GM11168 (cell line): ENCODE results near the gene RAVER2.
"Not testable (repeated sequence)": the region's sequence is repeated elsewhere in the genome, so short reads cannot be mapped to it uniquely, and the experiment has no call there.

Experiments used
- in situ Hi-C: fragments of 300-500 bp; cut with MboI; formaldehyde crosslinking; loops from one replicate; pipeline ENCODE4 v1.12.0; 2022; ENCODE audit warnings: low sequenced_read_pairs; ENCODE audit not compliant: unreplicated experiment

Gene RAVER2, protein sequence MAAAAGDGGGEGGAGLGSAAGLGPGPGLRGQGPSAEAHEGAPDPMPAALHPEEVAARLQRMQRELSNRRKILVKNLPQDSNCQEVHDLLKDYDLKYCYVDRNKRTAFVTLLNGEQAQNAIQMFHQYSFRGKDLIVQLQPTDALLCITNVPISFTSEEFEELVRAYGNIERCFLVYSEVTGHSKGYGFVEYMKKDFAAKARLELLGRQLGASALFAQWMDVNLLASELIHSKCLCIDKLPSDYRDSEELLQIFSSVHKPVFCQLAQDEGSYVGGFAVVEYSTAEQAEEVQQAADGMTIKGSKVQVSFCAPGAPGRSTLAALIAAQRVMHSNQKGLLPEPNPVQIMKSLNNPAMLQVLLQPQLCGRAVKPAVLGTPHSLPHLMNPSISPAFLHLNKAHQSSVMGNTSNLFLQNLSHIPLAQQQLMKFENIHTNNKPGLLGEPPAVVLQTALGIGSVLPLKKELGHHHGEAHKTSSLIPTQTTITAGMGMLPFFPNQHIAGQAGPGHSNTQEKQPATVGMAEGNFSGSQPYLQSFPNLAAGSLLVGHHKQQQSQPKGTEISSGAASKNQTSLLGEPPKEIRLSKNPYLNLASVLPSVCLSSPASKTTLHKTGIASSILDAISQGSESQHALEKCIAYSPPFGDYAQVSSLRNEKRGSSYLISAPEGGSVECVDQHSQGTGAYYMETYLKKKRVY

DNA sequence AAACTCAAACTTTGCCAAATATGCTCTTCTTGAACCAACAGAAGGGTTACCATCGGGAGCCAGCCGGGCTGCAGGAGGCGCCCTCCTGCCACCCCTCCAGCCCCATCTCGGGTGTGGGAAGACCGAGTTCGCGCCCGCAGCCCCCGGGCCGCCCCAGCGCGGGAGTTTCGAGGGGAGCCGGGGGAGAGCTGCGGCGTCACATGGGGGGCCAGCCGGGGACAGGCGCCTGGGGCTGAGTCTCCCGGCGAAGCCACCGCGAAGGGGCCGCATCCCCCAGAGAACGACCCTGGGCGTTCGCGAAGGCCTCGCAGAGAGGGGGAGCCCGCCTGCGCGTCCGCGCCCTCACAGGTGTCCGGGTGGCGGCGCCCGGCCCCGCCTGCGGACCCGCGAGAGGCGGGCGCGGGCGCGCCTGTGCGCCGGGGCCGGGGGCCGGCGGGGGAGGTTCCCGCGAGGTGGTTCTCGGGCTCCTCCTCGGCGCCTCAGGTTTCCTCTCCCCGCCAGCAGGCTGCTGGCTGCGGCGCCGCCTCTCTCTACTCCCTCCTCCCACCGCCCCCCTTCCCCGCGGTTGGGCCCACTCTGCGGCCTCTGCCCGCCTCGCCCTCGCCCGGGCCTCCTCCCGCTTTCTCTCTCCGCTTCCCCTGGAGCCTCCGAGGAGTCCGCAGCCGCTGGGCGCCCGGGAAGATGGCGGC, at the start of gene RAVER2:
RAVER2 (plus strand) TSS at position 584 of the 689 bp plus-strand sequence; CDS start at position 682, 98 bp downstream.
- in situ Hi-C loops, result no loop called here

DNA sequence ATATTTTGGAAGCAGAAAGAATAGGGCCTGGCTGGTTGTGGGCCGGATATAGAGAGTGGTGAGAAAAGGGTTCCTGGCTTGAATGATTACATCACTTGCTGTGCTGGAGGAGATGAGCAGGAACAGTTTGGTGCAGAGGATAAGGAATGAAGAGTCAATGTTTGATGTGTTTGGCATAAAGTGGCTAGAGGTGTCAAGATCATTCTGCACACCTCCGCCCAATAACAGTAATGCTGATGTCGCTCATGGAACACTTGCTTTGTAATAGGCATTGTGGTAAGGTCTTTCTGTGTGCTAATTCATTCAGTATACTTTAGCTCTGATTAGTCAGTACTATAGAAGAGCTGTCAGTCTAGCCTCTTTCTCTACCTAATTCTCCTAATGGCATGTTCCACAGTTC, 48.0 kb upstream of the RAVER2 start:
- in situ Hi-C loops, result loop anchor here (25.0 kb wide), 1 partner anchor 115 kb away; no protein-coding TSS in a partner anchor

DNA sequence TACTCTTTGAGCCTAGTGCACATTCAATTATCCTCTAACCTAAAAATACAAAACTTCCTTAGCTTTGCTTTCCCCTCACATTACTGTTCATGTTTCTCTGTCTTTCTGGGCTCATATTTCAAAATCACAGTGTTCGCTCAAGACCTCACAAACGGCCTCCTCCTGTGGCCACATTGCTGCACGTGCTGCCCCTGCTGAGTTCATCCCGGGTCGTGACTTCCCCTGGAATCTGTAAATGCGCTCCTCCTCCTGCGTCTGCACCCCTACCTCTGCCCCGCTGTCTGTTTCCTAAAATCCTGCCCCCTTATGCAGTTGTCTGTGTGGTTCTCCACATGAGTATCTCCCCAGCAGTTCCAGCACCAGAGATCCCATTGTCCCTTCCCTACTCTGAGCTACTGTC, 45.5 kb upstream of the RAVER2 start:
- in situ Hi-C loops, result loop anchor here (25.0 kb wide), 1 partner anchor 113 kb away; no protein-coding TSS in a partner anchor

DNA sequence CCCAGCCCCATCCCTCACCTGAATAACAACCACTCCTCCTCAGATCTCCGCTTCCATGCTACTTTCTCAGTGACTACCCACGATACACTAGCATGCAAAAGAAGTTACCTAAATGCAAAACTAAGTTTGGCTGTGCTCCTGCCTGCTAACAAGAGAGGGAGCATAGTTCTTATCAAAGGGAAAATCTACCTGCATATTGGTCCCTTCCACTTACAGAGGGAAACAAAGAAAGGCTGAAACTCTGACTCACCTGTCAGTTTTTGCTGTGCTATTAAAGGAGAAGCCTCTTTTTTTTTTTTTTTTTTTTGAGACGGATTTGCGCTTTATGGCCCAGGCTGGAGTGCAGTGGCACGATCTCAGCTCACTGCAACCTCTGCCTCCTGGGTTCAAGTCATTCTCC, 43.8 kb upstream of the RAVER2 start:
- in situ Hi-C loops, result no loop called here

DNA sequence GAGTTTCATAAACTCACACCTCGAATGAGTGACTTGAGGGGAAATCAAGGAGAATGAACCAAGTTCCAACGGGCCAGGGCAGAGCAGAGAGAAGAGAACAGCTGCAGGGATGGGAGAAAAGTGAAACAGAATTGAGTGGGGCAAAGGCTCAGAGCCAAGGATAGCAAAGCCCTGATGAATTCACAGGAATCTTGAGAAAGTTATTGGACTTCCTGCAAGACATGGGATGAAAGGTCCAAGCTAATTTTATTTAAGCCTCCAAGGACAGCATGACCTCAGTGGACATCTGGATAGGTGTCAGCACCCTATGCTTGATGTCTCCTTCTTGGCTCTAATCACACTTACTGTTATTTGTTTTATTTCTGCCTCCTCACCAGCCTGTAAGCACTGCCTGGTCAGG, 43.0 kb upstream of the RAVER2 start:
- in situ Hi-C loops, result no loop called here

DNA sequence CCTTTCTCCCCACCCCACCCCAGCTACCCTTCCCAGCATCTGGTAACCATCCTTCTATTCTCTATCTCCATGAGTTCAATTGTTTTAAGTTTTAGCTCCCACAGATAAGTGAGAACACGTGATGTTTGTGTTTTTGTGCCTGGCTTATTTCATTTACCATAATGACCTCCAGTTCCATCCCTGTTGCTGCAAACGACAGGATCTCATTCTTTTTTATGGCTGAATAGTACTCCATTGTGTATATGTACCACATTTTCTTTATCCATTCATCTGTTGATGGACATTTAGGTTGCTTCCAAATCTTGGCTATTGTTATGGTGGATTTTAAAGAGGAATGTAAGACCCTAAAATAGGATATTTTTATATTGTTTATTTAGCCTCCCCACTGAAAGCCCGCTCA, 42.2 kb upstream of the RAVER2 start:
- in situ Hi-C loops, result not testable (repeated sequence)

DNA sequence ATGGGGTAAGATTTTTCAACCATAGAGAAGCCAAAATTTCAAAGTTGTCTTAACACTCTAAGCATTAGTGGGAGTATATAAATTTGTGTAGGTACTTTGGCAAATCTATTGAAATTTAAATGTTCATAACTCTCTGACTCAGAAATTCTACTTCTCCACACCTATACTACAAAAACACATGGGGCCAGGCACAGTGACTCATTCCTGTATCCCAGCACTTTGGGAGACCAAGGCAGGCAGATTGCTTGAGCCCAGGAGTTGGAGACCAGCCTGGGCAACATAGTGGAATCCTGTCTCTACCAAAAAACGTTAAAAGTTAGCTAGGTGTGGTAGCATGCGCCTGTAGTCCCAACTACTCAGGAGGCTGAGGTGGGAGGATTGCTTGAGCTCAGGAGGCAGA, 41.3 kb upstream of the RAVER2 start:
- in situ Hi-C loops, result no loop called here

DNA sequence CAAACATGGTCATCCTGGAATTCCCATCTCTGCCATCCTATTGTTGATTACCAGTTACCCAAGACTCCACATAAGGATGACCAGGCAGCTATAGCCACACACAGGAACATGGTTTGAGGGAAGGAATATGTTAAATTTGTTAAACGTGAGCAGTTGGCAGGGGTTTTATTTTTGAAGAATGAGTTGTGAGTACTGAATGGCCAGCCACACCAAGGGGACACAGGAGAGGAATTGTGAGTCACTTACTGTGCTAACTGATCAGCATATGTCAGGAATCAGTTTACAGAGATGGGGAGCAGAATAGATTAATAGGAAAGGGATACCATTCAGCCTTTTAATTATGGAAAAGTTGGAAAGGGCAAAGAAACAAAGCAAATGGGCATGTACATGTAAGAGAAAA, 39.3 kb upstream of the RAVER2 start:
- in situ Hi-C loops, result no loop called here

DNA sequence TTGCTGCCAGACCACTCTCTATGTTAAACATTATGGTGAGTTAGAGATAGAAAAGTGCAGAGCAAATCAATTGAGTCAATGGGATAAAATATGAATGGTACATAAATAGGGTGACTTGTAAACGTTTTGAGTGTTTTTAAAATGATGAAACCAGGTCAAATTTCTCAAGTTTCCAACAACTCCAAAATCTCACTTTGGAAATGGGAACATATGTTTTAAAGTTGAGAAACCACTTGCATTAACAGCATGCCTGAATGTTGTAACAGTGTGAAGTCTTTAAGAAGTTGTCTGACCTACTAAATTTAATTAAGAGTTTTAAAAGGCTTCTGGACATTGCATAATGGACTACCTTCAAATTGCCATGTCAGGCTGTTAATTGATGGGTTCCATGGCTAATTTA, 33.6 kb upstream of the RAVER2 start:
- in situ Hi-C loops, result no loop called here

DNA sequence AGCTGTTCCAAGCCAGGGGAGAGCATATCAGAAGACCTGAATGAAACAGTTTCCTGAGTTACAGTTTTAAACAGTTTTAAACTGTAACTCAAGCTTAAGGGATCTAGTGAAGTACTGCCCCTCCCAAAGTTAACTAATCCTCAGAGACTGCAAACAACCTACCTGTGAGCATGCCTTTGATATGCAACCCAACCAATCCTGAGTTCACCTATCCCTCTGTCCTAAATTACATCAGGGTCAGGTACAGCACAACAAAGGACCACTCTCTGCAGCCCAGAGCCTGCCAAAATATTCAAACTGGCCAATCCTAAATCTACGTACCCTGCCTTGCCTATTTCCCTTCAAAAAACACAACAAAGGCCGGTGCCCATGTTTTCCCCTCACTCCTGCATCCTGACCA, 32.8 kb upstream of the RAVER2 start:
- in situ Hi-C loops, result no loop called here

DNA sequence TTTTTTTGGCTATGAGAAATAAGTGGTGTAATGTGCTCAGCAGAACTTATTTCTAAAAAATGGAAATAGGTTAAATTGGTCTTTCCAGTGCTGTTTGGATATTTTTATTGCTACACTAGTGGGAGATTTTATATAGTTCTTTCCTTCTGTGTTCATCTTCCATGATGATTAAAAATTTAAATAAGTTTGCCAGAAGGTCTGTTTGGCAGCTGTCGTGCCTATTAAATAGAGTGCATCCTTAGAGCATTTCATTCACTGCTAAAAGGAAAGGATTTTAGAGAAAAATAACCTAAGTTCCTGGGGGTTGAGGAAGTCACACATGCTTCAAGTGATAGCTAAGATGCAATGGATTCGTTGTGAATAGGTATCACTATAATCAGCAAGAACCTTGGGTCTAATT, 29.7 kb upstream of the RAVER2 start:
- in situ Hi-C loops, result no loop called here

DNA sequence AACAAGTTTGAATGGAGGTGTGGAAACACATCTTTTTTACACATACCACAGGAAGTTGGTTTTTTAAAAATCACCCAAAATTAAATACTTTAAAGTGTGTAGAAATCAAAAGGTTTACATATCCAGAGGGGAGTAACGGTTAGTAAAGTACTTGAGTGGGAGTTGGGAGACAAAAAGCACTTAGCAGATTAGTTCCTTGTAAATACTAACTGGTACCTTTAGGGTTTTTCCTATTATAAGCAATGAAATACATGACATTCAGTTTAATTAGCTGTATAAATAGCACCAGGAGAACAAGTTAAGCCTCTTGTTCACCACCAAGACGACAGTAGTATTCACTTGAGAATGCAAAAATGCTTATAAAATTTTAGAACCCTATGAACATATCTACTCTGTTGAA, 23.7 kb upstream of the RAVER2 start:
- in situ Hi-C loops, result no loop called here

DNA sequence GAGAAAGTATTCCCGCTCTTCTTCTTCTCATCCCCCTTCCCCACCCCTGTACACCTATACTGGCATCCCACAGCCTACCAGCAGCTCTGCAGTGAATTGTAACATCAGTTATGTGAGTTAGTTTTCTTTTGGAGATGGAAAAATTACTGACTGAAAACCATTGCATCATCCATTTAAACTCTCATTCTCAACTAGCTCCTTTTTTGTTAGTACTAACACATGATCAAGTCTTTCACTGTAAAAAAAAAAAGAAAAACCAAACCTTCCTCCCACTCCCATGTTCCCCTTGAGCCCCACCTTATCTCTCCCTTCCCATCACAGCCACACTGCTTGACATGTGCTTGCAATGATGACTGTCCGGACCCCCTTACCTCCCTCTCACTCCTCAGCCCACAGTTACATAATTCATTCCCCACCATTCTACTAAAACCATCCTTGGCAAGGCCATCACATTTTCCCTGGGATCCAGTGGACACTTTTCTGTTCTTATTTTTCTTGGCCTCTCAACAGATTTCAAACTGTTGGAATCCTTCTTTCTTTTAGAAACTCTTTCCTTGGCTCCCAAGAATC, 23.2 kb upstream of the RAVER2 start:
- in situ Hi-C loops, result no loop called here

DNA sequence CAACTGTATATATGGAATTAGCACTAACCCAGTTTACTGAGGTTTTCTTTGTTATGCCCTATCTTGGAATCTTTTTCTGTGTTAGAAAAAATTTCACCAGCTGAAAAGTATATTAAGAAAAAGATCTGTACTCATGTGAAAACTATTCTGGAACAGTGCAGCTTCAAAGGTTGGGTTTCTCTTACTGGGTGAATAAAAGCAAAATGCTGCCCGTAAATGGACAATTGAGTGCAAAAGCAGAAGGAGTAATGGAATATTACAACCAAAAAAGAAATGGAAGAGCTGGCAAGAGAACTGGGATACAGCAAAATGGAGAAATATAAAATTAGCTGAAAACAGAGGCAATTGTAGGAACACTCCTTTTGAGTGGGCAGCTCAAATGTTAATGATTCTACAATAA, 17.0 kb upstream of the RAVER2 start:
- in situ Hi-C loops, result no loop called here

DNA sequence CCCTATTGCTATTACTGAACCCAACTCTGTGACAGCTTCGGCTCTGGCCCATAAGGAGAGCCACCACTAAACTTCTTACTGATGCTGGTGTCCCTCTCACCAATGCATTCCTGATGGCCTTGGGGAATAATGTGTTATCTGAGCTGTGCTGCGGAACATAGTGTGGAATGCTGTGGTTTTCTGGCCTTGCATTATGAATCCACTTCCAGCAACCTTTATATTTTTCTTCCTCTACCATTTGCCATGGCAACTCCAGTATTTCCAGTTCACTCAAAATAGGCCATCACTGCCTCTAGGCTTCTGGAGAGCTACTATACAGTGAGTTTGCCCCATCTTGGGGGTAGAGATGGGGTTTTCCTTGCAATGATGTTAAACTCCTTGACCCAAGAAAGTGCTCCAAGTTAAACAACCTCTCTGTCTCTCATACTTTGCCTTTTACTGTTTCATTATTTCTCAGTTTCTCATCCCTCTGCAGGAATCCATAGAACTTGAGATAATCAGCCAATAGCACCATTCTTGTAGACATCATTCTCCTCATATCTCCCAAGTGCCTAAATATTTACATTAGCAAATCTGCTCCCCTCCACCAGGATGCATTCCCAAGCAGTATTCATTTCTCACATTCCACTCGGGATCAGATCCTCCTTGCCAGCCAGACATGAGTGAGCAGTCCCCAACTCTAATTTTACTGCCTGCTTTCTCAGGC, 11.1 kb upstream of the RAVER2 start:
- in situ Hi-C loops, result no loop called here

DNA sequence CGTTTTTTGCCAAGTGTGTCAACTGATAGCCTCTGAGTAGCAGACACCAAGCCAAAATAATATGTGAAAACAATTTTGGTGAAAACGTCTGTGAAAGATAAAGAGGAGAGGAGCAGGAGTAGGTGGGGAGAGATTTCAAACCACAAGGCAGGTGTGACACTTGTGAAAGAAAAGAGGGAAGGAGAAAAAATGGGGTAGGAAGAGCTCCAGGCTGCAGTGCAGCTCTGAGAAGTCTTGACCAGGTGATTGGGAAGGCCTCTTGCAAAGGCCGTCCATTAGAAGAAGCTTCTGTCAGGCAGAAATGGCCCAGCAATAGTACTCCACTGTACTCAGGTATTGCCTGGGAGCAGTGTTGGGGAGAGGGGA, 10.6 kb upstream of the RAVER2 start:
- in situ Hi-C loops, result no loop called here

DNA sequence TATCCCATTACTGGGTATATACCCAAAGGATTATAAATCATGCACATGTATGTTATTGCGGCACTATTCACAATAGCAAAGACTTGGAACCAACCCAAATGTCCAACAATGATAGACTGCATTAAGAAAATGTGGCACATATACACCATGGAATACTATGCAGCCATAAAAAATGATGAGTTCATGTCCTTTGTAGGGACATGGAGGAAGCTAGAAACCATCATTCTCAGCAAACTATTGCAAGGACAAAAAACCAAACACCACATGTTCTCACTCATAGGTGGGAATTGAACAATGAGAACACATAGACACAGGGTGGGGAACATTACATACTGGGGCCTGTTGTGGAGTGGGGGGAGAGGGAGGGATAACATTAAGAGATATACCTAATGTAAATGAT, 4.2 kb upstream of the RAVER2 start:
- in situ Hi-C loops, result not testable (repeated sequence)

DNA sequence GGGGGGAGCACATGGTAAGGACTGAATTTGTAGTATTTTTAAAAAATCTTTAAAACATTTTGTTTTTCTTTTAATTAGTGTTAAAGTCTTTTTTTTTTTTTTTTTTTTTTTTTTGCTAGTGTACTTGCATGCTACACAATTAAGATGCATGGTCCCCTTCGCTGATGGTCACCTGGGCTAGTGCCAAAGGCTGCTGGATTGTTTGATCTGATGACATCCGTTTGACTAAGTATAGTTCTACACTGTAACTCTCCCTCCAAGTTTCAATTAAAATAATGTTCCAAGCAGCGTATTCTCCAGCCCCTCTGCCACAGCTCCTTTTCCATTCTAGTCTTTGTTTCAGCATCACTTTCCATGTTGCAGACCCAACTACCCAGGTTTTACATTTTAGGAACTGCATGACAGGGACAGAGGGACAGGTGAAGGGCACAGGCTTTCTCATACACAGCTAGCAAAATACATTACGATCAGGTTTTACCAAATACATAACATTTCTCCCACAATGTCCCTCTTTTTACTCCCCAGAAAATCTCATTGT, 852 bp upstream of the RAVER2 start:
- in situ Hi-C loops, result no loop called here

DNA sequence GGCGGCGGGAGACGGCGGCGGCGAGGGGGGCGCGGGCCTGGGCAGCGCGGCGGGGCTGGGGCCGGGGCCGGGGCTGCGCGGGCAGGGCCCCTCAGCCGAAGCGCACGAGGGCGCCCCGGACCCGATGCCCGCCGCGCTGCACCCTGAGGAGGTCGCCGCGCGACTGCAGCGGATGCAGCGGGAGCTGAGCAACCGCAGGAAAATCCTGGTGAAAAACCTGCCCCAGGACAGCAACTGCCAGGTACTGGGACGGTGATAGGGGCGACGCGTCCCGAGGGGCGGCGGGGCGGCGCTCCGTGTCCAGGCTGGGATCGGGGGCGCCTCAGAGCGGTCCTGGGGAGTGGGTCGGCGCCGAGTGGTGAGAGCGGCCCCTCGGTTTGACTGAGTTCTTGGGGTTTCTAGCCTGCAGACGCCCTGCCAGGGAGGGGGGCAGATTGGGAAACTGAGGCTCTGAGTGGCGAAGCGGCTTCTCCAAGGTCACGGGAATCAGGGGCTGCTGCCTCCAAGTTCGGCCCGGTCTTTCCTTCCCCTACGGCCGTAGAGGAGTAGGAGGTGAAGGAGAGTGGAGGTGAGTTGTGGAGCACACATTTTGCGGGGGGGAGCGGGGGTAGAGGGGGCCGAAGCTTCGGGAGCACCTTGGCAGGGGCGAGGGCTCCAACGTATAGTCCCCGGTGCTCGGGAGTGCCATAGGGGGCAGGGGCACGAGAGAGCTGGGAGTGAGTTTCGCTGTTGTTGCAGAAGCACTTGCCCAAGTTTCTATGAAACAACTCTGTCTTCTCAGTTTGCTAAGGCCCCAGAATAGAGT, 508 bp downstream of the RAVER2 start:
- in situ Hi-C loops, result no loop called here
